K562 (cell line): ENCODE results near the gene COBLL1.

Source experiments
- CBX5 ChIP-seq: IDR thresholded peaks from 2 replicates; pipeline ENCODE4 v1.6.1; 2014; ENCODE audit warnings: low read depth, borderline replicate concordance
- PHB2 ChIP-seq: fragments of 450-650 bp; IDR thresholded peaks from 2 replicates; pipeline ENCODE4 v1.6.1; 2017; ENCODE audit warnings: low read depth
- POLR2AphosphoS5 ChIP-seq: IDR thresholded peaks from 2 replicates; pipeline ENCODE4 v1.6.1; 2011; ENCODE audit warnings: mild to moderate bottlenecking, low read depth, low read length, moderate library complexity; ENCODE audit not compliant: control insufficient read depth, insufficient read depth
- TAF15 ChIP-seq: fragments of 200-400 bp; formaldehyde crosslinking; IDR thresholded peaks from 2 replicates; pipeline ENCODE4 v1.6.1; 2017; ENCODE audit warnings: mild to moderate bottlenecking, low read depth, low read length, moderate library complexity
- TEAD4 ChIP-seq, 2 experiments: sonication (generic) in 1 of 2; formaldehyde crosslinking in 1 of 2; IDR thresholded peaks; 2 replicates each; pipeline versions ENCODE4 v1.6.1 to v1.8.0; 2012 to 2022; ENCODE audit warnings: borderline replicate concordance in 1 of 2, inconsistent platforms in 1 of 2, low read length in 1 of 2, mild to moderate bottlenecking in 1 of 2, missing genetic modification reagents in 1 of 2
- ZNF232 ChIP-seq: sonication (generic); formaldehyde crosslinking; IDR thresholded peaks from 2 replicates; pipeline ENCODE4 v1.8.0; 2022; ENCODE audit warnings: mild to moderate bottlenecking, missing genetic modification reagents
- TF ChIP-seq, protein P1 (sequence below), 3 experiments: IDR thresholded peaks in 2 of 3; conservative IDR thresholded peaks in 1 of 3; 2 replicates each; pipeline ENCODE4 v1.5.1; 2011 to 2012; ENCODE audit warnings: low read length in 3 of 3, mild to moderate bottlenecking in 3 of 3, control low read depth in 2 of 3, improper control_type of control experiment in 1 of 3, inconsistent platforms in 1 of 3, low read depth in 1 of 3, mixed read lengths in 1 of 3, moderate library complexity in 1 of 3; ENCODE audit not compliant: insufficient read depth in 2 of 3

DNA sequence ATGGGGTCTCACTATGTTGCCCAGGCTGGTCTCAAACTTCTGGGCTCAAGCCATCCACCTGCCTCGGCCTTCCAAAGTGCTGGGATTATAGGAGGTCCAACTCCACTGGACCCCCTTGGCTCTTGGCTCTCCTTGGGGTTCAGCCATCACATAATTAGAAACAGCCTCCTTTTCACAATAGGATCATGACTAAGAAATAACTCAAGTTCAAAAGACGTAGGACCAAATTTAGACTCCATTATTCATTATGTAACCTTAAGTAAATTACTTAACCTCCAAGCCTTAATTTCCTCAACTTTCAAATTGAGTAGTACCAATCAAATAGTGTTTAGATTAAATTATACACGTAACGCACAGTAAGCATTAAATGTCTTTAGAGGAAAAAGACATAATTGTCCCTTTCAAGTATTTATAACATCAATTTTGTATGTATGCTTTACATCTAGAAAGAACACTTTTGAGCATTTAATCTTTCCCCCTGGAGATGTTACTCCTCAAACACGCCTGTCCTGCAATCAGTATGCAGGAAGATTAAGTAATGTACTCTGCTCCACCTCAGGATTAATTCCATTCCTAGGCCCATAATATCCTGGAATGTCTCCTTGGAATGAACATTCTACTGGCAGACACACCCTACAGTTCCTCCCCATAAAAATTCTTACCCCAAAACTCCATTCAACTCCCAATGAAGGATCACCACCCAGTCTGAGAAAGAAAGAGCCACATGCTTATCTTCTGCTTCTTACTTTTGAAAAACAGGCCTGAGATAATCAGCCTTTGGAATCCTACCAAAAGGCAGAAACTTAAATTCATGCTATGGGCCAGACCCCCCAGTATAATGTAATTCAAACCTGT, 49.1 kb downstream of the COBLL1 start:
- no peak for TF ChIP-seq ZNF232 (CRISPR knock-in tag)
- no peak for TF ChIP-seq CBX5
- TF ChIP-seq, protein P1, sequence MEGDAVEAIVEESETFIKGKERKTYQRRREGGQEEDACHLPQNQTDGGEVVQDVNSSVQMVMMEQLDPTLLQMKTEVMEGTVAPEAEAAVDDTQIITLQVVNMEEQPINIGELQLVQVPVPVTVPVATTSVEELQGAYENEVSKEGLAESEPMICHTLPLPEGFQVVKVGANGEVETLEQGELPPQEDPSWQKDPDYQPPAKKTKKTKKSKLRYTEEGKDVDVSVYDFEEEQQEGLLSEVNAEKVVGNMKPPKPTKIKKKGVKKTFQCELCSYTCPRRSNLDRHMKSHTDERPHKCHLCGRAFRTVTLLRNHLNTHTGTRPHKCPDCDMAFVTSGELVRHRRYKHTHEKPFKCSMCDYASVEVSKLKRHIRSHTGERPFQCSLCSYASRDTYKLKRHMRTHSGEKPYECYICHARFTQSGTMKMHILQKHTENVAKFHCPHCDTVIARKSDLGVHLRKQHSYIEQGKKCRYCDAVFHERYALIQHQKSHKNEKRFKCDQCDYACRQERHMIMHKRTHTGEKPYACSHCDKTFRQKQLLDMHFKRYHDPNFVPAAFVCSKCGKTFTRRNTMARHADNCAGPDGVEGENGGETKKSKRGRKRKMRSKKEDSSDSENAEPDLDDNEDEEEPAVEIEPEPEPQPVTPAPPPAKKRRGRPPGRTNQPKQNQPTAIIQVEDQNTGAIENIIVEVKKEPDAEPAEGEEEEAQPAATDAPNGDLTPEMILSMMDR (IDR thresholded peaks at IDR 0.05 in 2 of 3, conservative IDR thresholded peaks at IDR 0.05 in 1 of 3; ENCODE audit: insufficient read depth in 2 of 3, low read depth in 1 of 3, low read length in 3 of 3): no peak
- TF ChIP-seq TEAD4 (IDR thresholded peaks at IDR 0.05; ENCODE audit: low read length): no peak
- no peak for TF ChIP-seq TEAD4 (CRISPR knock-in tag; IDR thresholded peaks at IDR 0.05; ENCODE audit: borderline replicate concordance)
- TF ChIP-seq TAF15: no peak
- TF ChIP-seq POLR2AphosphoS5: no peak
- no peak for TF ChIP-seq PHB2
